SK-N-SH treated with all-trans-retinoic acid at 6 μM for 48 hours (cell line): ENCODE results near the gene WDR77.

Experiments
- ATAC-seq: fragments of 200-7000 bp; cut with Tn5 transposase; 3 replicates; pipeline ENCODE4 v1.9.1; 2020; ENCODE audit warnings: mild to moderate bottlenecking, moderate library complexity
- ARNTL ChIP-seq: fragments of 450-650 bp; formaldehyde crosslinking; IDR thresholded peaks from 2 replicates; pipeline ENCODE4 v1.5.0; 2020; ENCODE audit warnings: low read depth, mild to moderate bottlenecking, moderate library complexity, borderline replicate concordance
- BACH2 ChIP-seq: fragments of 250-450 bp; sonication (Bioruptor Pico); IDR thresholded peaks from 2 replicates; pipeline ENCODE4 v1.9.0; 2021; ENCODE audit warnings: mild to moderate bottlenecking, borderline replicate concordance
- CREB5 ChIP-seq: fragments of 250-450 bp; sonication (Bioruptor Pico); IDR thresholded peaks from 2 replicates; pipeline ENCODE4 v1.5.1; 2020; ENCODE audit warnings: low read depth, mild to moderate bottlenecking, moderate library complexity
- CSDC2 ChIP-seq: fragments of 250-450 bp; sonication (Bioruptor Pico); IDR thresholded peaks from 2 replicates; pipeline ENCODE4 v1.5.0; 2020; ENCODE audit warnings: mild to moderate bottlenecking, moderate library complexity
- CSRNP3 ChIP-seq: fragments of 250-450 bp; sonication (Bioruptor Pico); IDR thresholded peaks from 2 replicates; pipeline ENCODE4 v1.5.1; 2021; ENCODE audit warnings: mild to moderate bottlenecking, moderate library complexity
- ESRRG ChIP-seq: fragments of 250-450 bp; sonication (Bioruptor Pico); IDR thresholded peaks from 2 replicates; pipeline ENCODE4 v1.6.1; 2021; ENCODE audit warnings: mild to moderate bottlenecking
- GLIS3 ChIP-seq: fragments of 250-450 bp; sonication (Bioruptor Pico); IDR thresholded peaks from 2 replicates; pipeline ENCODE4 v1.5.0; 2020; ENCODE audit warnings: mild to moderate bottlenecking, moderate library complexity
- OSR1 ChIP-seq: fragments of 250-450 bp; sonication (Bioruptor Pico); IDR thresholded peaks from 2 replicates; pipeline ENCODE4 v1.8.0; 2022; ENCODE audit warnings: moderate library complexity, mild to moderate bottlenecking, inconsistent platforms
- PATZ1 ChIP-seq: fragments of 250-450 bp; sonication (Bioruptor Pico); IDR thresholded peaks from 2 replicates; pipeline ENCODE4 v1.8.0; 2020; ENCODE audit warnings: mild to moderate bottlenecking, moderate library complexity, borderline replicate concordance
- POU6F1 ChIP-seq: fragments of 250-450 bp; sonication (Bioruptor Pico); IDR thresholded peaks from 2 replicates; pipeline ENCODE4 v1.8.0; 2021; ENCODE audit warnings: low read depth, mild to moderate bottlenecking, moderate library complexity, borderline replicate concordance
- PPARA ChIP-seq: fragments of 250-450 bp; sonication (Bioruptor Pico); IDR thresholded peaks from 2 replicates; pipeline ENCODE4 v1.5.0; 2020; ENCODE audit warnings: mild to moderate bottlenecking, borderline replicate concordance
- RARB ChIP-seq: fragments of 250-450 bp; sonication (Bioruptor Pico); IDR thresholded peaks from 2 replicates; pipeline ENCODE4 v1.8.0; 2021; ENCODE audit warnings: mild to moderate bottlenecking, moderate library complexity
- SNAI2 ChIP-seq: fragments of 250-450 bp; sonication (Bioruptor Pico); IDR thresholded peaks from 2 replicates; pipeline ENCODE4 v1.5.0; 2020; ENCODE audit warnings: mild to moderate bottlenecking, moderate library complexity
- TCF4 ChIP-seq: fragments of 250-450 bp; sonication (Bioruptor Pico); IDR thresholded peaks from 2 replicates; pipeline ENCODE4 v1.8.0; 2021; ENCODE audit warnings: mild to moderate bottlenecking, moderate library complexity, borderline replicate concordance
- TOX ChIP-seq: fragments of 250-450 bp; sonication (Bioruptor Pico); IDR thresholded peaks from 2 replicates; pipeline ENCODE4 v1.8.0; 2021; ENCODE audit warnings: mild to moderate bottlenecking, moderate library complexity, borderline replicate concordance
- TSHZ2 ChIP-seq: fragments of 250-450 bp; sonication (Bioruptor Pico); IDR thresholded peaks from 2 replicates; pipeline ENCODE4 v1.5.0; 2020; ENCODE audit warnings: mild to moderate bottlenecking, moderate library complexity
- ZC3H10 ChIP-seq: fragments of 250-450 bp; sonication (Bioruptor Pico); IDR thresholded peaks from 2 replicates; pipeline ENCODE4 v1.5.1; 2021; ENCODE audit warnings: mild to moderate bottlenecking, moderate library complexity
- ZFP3 ChIP-seq: fragments of 250-450 bp; sonication (Bioruptor Pico); IDR thresholded peaks from 2 replicates; pipeline ENCODE4 v1.5.0; 2020; ENCODE audit warnings: mild to moderate bottlenecking, moderate library complexity
- ZFP30 ChIP-seq: fragments of 450-650 bp; formaldehyde crosslinking; IDR thresholded peaks from 2 replicates; pipeline ENCODE4 v1.5.0; 2022; ENCODE audit warnings: mild to moderate bottlenecking, moderate library complexity
- ZNF565 ChIP-seq: fragments of 450-650 bp; formaldehyde crosslinking; conservative IDR thresholded peaks from 2 replicates; pipeline ENCODE4 v1.5.0; 2020; ENCODE audit warnings: low read depth, mild to moderate bottlenecking, moderate library complexity
- ZNF70 ChIP-seq: fragments of 450-650 bp; formaldehyde crosslinking; IDR thresholded peaks from 2 replicates; pipeline ENCODE4 v1.5.0; 2020; ENCODE audit warnings: mild to moderate bottlenecking, moderate library complexity
- ZNF8 ChIP-seq: fragments of 450-650 bp; formaldehyde crosslinking; IDR thresholded peaks from 2 replicates; pipeline ENCODE4 v1.5.0; 2020; ENCODE audit warnings: mild to moderate bottlenecking, moderate library complexity

WDR77 gene

GRCh38 chr1:111484391-111485026 is 35.5 kb upstream of the WDR77 start:
- no peak for ATAC-seq
- TF ChIP-seq POU6F1 (CRISPR knock-in tag) (no peak), TSHZ2 (CRISPR knock-in tag) (no peak), ZNF70 (CRISPR knock-in tag) (no peak), GLIS3 (no peak), BACH2 (CRISPR knock-in tag) (no peak), ZFP30 (CRISPR knock-in tag) (no peak), ZNF565 (CRISPR knock-in tag) (no peak), ZC3H10 (CRISPR knock-in tag) (no peak), CSDC2 (CRISPR knock-in tag) (no peak), CSRNP3 (CRISPR knock-in tag) (no peak), ESRRG (CRISPR knock-in tag) (no peak), ZFP3 (CRISPR knock-in tag) (no peak), TCF4 (CRISPR knock-in tag) (no peak), PPARA (CRISPR knock-in tag) (no peak), CREB5 (no peak), RARB (CRISPR knock-in tag) (no peak), TOX (no peak), PATZ1 (CRISPR knock-in tag) (no peak)

GRCh38 chr1:111483876-111484275 is 34.8 kb upstream of the WDR77 start:
- no peak for TF ChIP-seq ZNF8
- TF ChIP-seq GLIS3: no peak
- no peak for TF ChIP-seq ZFP3 (CRISPR knock-in tag)
- TF ChIP-seq ARNTL: no peak
- no peak for TF ChIP-seq TSHZ2 (CRISPR knock-in tag)
- TF ChIP-seq SNAI2 (CRISPR knock-in tag): no peak
- TF ChIP-seq CREB5: no peak
- no peak for TF ChIP-seq OSR1 (CRISPR knock-in tag)
- no peak for TF ChIP-seq ZFP30 (CRISPR knock-in tag)
- no peak for TF ChIP-seq TCF4 (CRISPR knock-in tag)
- no peak for ATAC-seq
